Measurements from ENCODE around the gene CLEC4C.
"Not testable (repeated sequence)": the region's sequence is repeated elsewhere in the genome, so short reads cannot be mapped to it uniquely, and the experiment has no call there.

- not testable (repeated sequence) for TF ChIP-seq CTCF (conservative IDR thresholded peaks at IDR 0.05 in 1 of 2, IDR thresholded peaks at IDR 0.05 in 1 of 2; ENCODE audit: extremely low read depth in 1 of 2, insufficient read depth in 1 of 2, low read depth in 1 of 2, low read length in 2 of 2); EZH2 (IDR thresholded peaks at IDR 0.05; ENCODE audit: borderline replicate concordance, low read length)
Measured at GRCh38 chr12:7730984-7731383, 16.2 kb downstream of the CLEC4C start.

Measured in mammary epithelial cell (primary cell).